ENCODE data around the gene ZNF268.

- no peak for TF ChIP-seq ISL1 (CRISPR knock-in tag; IDR thresholded peaks at IDR 0.05)
- TF ChIP-seq ZC3H10 (CRISPR knock-in tag; IDR thresholded peaks at IDR 0.05) = no peak
- TF ChIP-seq ARNTL (CRISPR knock-in tag; IDR thresholded peaks at IDR 0.05; ENCODE audit: borderline replicate concordance, low read depth) = no peak
- TF ChIP-seq ZFP30 (CRISPR knock-in tag; IDR thresholded peaks at IDR 0.05) = no peak
- TF ChIP-seq CSDC2 (CRISPR knock-in tag; IDR thresholded peaks at IDR 0.05) = no peak
- no peak for TF ChIP-seq PATZ1 (CRISPR knock-in tag; IDR thresholded peaks at IDR 0.05; ENCODE audit: borderline replicate concordance)
- no peak for TF ChIP-seq TOX (CRISPR knock-in tag; IDR thresholded peaks at IDR 0.05; ENCODE audit: borderline replicate concordance)
- no peak for TF ChIP-seq ESRRG (CRISPR knock-in tag; IDR thresholded peaks at IDR 0.05)
- no peak for TF ChIP-seq CREB5 (CRISPR knock-in tag; IDR thresholded peaks at IDR 0.05; ENCODE audit: low read depth)
These were observed 45.4 kb downstream of the ZNF268 start for GRCh38 chr12:133226690-133227089.
